ENCODE data around the gene FOXC1.

DNA sequence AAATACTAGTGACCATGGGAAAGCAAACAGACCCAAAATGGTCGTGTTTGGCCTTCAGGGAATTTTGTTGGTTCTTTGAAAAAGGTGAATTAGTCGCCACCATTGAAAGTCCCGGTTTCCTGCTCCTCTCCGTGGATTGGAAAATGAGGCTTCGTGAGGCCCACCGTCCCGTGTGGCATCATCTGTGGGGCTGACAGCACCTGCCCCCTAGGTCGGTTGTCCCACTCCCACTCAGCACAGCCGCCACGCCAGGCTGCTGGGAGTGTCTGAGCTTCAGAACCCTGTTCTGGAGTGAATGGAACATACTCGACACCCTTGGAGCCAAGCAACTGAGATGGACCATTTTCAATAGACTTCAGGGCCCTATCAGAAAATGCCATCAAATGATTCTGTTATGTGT lies 33.0 kb upstream of the FOXC1 start:
- TF ChIP-seq POLR2A (IDR thresholded peaks at IDR 0.05), result no peak
- TF ChIP-seq, protein P1, sequence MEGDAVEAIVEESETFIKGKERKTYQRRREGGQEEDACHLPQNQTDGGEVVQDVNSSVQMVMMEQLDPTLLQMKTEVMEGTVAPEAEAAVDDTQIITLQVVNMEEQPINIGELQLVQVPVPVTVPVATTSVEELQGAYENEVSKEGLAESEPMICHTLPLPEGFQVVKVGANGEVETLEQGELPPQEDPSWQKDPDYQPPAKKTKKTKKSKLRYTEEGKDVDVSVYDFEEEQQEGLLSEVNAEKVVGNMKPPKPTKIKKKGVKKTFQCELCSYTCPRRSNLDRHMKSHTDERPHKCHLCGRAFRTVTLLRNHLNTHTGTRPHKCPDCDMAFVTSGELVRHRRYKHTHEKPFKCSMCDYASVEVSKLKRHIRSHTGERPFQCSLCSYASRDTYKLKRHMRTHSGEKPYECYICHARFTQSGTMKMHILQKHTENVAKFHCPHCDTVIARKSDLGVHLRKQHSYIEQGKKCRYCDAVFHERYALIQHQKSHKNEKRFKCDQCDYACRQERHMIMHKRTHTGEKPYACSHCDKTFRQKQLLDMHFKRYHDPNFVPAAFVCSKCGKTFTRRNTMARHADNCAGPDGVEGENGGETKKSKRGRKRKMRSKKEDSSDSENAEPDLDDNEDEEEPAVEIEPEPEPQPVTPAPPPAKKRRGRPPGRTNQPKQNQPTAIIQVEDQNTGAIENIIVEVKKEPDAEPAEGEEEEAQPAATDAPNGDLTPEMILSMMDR (IDR thresholded peaks at IDR 0.05), result no peak
- TF ChIP-seq EP300 (IDR thresholded peaks at IDR 0.05), result no peak
- no peak for TF ChIP-seq POLR2AphosphoS5 (IDR thresholded peaks at IDR 0.05)

All from stomach (tissue), 4 donors.